Measurements from ENCODE around the gene TENM3.

- TF ChIP-seq CTCF (IDR thresholded peaks at IDR 0.05) (no peak), ZFX (IDR thresholded peaks at IDR 0.05; ENCODE audit: borderline replicate concordance) (no peak)
Measured at GRCh38 chr4:182740256-182740655, 497.1 kb downstream of the TENM3 start.
